Myocyte (in vitro differentiated cells): Measurements from ENCODE around the gene BRMS1L. TPM values are rescaled to one million over a fixed set of nuclear protein-coding genes. Genes with fewer than 3 reads are reported as not detected.
"Not testable (repeated sequence)": the region's sequence is repeated elsewhere in the genome, so short reads cannot be mapped to it uniquely, and the experiment has no call there.

Experiments used
- DNase-seq: peaks from one replicate; pipeline ENCODE4 v3.0.0-alpha.2; 2012; ENCODE audit warnings: low read depth
- polyA plus RNA-seq: library from polyadenylated mRNA; unstranded; fragments of >200 nt; gene quantifications from one replicate; pipeline ENCODE4 v1.2.1, GENCODE V29; 2012; ENCODE audit warnings: missing spikeins
- total RNA-seq: library from RNA; depleted of rRNA; stranded (reverse); fragments of >200 nt; gene quantifications from 2 replicates; pipeline ENCODE4 v1.2.3, GENCODE V29; 2014

BRMS1L gene, protein sequence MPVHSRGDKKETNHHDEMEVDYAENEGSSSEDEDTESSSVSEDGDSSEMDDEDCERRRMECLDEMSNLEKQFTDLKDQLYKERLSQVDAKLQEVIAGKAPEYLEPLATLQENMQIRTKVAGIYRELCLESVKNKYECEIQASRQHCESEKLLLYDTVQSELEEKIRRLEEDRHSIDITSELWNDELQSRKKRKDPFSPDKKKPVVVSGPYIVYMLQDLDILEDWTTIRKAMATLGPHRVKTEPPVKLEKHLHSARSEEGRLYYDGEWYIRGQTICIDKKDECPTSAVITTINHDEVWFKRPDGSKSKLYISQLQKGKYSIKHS
- 12.4 and 26.3 TPM in 2 replicates for total RNA-seq
- 7.0 TPM for polyA plus RNA-seq

DNA sequence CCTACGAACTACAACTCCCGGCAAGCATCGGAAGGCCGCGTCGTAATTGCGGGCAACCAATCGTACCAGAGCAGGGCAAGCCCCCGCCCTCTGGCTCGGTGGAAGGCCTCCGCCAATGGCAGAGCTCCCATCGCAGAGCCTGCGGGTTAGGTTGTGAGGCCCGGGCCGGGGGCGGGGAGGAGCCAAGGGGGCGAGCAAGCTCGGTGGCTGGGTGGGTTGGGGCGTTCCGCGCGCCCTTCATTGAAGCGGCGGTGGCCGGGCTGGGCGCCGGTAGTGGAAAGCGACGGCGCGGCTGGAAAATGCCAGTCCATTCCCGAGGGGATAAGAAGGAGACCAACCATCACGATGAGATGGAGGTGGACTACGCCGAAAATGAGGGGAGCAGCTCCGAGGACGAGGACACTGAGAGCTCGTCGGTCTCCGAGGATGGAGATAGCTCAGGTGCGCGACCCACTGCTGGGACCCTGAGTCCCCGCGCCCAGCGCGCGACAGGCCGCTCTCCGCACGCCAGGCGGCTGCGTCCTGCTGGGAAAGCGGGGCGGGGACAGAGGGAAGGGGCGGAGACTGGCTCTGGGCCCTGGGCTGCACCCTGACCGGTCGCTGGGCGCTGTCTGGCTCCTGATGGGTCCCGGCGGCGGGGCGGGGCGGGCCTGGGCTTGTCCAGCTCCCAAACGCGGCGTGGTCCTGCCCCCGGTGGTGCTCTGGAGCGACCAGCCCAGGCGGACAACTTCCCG is at the start of gene BRMS1L:
TSS of gene BRMS1L (plus strand) at position 121 of the 734 bp plus-strand sequence. CDS start at position 300, 179 bp downstream.
- DNase-seq = peak; percentile 99

DNA sequence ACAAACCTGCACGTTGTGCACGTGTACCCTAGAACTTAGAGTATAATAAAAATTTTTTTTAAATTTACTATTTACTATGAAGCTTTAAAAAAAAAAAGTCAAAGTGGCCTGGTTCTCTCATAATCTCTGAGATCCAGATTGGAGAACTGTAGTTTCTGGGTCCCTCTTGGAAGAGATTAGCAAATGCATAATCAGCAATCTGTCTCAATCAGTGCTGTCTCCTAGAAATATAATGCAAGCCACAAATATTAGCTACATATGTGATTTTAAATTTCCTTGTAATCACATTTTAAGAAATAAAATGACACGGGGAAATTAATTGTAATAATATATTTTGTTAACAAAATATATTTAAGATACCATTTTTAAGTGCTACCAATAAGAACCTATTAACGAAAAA is 49.3 kb upstream of the BRMS1L start:
- DNase-seq = no peak

DNA sequence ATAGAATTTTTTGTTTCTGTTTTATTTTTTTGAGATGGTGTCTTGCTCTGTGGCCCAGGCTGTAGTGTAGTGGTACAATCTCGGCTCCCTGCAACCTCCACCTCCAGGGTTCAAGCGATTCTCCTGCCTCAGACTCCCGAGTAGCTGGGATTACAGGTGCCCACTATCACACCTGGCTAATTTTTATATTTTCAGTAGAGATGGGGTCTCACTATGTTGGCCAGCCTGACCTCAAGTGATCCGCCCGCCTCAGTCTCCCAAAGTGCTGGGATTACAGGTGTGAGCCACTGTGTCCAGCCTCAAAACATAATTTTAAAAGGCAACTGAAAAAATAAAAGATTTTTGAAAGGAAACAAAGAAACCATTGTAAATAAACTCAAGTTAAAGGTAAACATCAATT is 48.6 kb upstream of the BRMS1L start:
- DNase-seq = not testable (repeated sequence)

DNA sequence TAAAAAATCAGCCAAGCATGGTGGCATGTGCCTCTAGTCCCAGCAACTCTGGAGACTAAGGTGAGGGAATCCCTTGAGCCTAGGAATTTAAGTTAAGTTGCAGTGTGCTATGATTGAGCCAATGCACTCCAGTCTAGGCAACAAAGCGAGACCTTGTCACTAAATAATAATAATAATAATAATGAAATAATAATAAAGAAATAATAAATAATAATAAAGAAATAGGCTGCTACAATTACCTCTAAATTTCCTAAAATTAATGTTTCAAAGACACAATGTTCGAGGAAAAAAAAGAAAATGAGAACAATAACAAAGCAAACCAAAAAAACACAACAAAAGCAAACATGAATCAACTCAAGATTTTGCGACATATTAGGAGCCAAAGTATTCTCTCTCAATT is 46.8 kb upstream of the BRMS1L start:
- DNase-seq = no peak

DNA sequence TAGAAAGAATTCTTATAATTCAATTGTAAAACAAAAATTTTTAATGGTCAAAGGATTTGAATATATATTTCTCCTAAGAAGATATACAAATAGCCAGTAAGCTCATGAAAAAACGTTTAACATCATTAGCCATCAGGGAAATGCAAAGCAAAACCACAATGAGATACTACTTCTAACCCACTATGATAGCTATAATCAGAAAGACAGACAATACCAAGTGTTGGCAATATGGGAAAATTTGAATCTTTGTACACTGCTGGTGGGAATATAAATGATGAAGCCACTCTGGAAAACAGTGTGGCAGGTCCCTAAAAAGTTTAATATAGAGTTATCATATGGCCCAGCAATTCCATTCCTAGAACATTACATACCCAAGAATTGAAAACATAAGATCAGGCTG is 42.4 kb upstream of the BRMS1L start:
- DNase-seq = no peak

DNA sequence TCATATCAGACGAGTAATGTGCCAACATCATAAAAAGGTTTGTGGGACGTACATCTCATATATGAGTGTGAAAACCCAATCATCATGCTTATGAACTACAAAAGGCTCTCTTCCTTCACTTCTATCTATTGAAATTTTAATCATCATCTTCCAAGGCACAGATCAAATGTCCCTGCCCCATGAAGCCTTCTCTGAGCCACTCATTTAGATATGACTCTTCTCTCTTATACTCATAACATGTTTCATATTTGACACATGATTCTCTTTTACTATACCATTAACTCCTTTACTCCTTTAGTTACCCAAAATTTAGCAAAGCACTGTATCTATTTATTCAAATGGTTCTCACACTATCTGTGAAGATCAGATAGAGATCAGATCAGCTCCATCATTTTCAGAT is 39.3 kb upstream of the BRMS1L start:
- no peak for DNase-seq

DNA sequence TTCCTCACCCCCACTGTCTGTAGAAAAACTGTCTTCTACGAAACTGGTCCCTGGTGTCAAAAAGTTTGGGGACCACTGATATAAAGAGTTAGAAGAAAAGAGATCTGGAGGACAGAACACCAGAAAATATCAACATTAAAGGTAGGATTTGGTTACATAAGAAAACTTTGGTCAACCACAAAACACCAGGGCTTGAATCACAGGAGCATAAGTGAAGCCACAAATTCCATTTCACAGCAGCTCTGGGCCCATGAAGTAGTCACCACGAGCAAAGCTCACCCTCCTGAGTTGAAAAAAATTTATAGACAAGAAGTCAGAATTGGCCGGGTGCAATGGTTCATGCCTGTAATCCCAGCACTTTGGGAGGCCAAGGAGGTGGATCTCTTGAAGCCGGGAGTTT is 36.5 kb upstream of the BRMS1L start:
- peak; percentile 70 for DNase-seq

DNA sequence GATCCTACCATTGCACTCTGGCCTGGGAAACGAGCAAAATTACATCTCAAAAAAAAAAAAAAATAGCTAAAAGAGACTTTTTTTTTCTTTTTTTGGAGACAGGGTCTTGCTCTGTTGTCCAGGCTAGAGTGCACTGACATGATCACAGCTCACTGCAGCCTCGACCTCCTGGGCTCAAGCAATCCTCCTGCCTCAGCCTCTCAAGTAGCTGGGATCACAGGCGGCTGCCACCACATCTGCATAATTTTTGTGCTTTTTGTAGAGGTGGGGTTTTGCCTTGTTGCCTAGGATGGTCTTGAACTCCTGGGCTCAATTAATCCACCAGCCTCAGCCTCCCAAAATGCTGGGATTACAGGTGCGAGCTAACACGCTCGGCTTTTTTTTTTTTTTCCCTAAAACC is 28.3 kb upstream of the BRMS1L start:
- DNase-seq = no peak

DNA sequence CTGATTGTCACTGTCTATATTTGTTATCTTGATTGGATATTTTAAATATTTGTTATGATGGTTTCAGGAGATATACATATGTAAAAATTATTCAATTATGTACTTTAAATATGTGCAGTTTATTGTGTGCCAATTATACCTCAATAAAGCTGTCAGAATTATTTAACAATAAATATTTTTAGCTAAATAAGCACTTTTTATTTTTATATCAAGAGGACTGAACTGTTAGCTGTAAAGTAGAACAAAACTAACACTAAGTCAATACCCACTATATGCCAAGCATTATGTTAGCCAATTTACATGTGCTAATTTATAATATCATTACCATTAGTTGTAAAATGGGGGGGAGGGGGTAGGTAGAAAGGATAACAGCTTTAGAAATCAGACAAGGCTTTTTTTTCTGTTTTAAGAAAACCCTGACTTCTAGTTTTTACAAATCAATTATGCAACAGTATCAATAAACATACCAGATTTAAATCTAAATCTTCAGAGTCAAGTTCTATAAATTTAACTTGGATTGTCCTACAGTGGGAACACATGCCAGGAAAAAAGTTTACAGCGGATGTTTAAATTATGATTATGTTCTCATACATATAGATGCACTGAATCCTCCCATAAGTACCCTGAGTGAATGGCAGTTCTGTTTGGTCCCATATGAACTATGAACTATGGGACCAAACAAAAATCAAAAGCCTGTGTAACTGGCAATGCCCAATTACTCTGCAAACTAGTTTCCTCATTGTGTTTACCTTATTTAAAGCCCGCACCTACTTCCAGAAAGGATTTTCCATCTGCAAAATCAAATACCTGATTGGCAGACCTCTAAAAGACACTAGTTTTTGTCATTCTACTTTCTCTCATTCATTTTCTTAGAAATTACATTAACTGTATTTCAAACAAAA is 19.9 kb upstream of the BRMS1L start:
- no peak for DNase-seq

DNA sequence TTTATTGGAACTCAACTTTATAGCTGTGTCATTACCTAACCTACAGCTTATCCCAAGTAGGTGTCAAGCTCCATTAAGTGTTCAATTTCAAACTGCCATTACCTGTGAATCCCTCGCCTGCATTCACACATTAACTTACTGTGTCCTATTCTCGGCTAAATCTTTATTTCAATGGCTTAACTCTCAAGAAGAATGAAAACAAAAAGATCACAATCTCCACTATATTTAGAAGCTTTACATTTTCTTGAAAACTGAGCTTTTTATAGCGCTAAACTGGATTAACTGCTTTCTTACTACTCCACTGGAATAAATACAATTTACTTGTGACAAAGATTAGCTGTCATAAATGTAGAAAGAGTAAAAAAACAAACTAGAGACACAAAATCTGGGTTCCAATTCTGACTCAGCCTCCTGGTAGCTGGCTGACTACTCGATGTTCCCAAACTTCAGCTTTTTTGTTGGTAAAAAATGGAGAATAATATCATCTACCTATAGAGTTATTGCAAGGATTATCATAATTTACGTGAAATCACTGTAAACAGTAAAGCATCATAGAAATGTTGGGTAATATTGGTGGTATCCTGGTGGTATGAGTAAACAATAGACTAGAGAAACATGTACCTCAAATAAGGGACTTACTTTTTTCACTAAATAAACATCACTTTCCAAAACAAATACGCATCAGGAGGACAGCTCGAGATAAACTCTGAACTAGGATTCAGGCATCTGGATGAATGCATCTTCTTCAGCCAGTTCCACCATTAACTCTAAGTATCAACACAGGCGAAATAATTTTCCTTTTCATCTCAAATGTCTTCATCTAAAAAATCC is 18.8 kb upstream of the BRMS1L start:
- no peak for DNase-seq

DNA sequence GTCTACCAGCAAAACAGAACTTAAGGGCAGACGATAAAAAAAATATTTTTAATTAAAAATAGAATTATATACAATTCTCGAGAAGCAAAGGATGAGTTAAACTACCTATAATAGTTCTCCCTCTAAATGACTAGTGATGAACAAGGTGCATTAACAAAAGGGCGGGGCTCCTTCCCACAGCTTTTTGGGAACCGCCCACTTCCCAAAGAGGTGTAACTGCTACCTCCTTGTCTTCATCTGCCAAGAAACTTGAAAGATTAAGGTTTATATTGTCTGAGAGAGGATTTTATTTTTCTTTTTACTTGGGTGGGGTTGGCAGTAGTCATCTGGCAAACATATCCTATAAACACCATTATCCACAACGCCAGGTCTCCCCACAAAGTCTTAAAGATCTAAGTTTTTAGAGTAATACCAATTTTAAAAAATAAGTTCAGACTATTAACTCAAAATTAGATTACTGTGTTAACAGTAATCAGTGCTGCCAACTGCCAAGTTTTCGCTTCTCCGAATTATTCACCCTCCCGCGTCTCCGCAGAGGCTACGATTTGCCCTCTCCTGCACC is 18.0 kb upstream of the BRMS1L start:
- DNase-seq = no peak

DNA sequence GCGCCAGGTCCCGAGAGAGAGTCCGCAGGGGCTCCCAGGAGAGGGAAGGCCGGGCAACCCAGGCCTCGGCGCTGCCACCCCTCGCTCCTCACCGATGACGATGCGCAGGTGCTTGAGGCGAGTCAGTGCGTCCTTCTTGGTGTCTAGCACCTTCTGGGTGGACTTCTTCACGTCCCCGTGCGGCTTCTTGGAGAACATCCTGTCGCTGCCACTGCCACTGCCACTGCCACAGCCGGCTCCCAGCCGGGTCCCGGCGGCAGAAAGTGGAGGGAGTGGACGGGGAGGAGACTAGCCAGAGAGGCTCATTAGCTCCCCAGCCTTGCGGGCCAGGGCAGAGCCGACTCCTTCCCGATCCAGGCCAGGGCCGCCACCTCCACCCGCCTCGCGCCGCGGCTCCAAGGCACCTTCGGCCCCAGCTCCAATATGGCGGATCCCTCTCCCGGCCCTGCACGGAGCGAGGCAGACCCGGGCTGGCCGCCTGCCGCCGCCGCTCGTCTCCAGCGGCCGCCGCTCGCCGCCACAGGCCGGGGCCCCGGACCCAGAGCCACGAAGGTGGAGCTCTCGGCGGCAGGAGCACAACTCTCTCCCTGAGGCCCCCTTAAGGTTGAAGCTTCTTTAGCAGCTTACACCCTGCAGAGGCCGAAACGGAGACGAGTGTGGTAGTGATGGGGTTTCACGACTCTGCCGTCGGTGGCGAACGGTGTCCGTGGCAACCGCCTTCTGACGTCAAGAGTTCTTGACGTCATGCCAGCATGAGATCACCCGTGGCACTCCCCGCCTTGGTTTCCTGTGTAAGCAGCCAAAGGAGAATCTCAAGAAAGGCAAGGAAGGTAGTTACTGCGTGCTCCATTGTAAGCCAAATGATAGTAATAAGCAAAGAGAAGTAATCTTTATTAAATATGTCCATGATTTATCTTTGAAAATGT is 17.2 kb upstream of the BRMS1L start, which contains the start of gene RALGAPA1:
TSS of gene RALGAPA1 (minus strand) at position 658 of the 926 bp plus-strand sequence. CDS start at position 198, 460 bp downstream.
- peak; percentile 98 for DNase-seq

DNA sequence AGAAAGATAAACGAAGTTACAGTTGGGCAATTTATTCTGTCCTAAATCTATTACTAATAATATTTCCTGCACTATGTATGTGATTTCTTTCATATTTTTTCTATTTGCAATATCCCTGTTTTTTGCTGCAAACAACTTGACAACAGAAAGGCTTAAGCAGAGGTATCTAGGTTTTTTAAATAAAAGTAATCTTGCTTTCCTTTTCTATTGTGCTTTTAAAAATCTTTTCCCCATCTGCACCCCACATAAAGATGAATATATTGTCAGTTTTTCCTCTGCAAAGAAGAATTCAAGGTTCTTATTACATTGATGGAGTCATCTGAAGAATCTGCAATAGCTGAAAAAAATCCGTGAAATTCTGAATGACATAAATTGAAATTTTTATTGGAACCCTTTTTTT is 16.5 kb upstream of the BRMS1L start:
- DNase-seq = no peak

DNA sequence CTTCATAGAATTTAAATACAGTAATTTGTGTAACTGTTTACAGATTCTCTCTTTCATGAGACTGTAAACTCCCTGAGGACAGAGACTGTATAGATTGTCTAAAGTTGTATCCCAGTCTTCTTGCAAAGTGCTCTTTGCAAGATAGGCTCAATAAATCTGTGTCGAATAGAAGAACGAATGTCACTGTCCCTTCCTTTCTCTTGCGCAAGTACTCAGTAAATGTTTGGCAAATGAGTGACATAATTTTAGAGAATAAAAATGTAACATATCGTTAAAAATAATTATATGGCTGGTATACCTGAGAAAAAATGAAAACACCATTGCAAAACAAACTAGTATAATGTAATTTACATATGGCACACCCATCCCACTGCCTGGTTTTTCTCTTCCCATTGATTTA is 15.2 kb upstream of the BRMS1L start:
- no peak for DNase-seq

DNA sequence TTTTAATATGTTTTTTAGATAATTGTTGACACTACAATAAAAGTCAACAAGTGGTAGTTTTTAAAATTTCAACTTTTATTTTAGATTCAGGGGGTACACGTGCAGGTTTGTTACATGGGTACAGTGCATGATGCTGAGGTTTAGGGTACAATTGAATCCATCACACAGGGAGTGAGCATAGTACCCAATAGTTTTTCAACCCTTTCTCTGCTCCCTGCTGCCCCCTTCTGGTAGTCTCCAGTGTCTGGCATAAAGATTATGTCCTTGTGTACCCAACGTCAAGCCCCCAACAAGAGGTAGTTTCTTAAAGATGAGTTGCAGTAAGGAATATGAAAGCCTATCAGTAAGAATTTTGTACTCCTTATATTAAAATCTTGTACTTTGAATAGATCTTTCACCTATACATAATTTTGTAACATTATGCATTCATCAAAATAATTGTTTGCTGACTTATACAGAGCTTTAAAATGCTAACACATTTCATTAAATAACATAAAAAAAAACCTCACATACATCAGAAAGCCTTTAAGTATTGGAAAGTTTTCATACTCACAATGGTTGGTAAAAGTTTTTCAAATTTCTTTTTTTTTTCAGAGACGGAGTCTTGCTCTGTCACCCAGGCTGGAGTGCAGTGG is 11.7 kb upstream of the BRMS1L start:
- peak; percentile 77 for DNase-seq

DNA sequence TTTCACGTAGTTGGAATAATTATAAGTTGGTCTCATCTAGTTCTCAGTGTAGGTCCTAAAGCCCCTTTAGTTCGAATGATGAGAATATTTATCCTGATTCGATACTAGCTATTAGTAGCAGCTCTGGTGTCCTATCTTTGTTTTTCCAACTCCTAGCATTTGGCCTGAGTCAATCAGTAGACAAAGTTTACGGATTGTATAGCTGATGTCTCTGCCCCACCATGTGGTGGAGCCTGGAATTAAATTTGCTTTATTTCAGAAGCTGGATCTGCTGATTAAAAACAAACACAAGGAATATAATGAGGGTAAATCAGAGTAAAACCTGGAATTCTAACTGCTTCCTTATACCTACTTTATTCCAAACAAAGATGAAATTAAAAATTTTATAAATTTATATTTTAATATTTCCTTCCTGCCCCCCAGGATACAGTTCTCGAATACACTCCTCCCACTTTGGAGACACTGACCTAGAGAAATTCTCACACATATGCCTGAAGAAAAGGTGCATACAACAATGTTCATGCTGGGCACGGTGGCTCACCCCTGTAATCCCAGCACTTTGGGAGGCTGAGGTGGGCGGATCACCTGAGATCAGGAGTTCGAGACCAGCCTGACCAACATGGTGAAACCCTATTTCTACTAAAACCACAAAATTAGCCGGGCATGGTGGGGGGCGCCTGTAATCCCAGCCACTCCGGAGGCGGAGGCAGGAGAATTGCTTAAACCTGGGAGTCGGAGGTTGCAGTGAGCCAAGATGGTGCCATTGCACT is 7.6 kb upstream of the BRMS1L start:
- peak; percentile 62 for DNase-seq

DNA sequence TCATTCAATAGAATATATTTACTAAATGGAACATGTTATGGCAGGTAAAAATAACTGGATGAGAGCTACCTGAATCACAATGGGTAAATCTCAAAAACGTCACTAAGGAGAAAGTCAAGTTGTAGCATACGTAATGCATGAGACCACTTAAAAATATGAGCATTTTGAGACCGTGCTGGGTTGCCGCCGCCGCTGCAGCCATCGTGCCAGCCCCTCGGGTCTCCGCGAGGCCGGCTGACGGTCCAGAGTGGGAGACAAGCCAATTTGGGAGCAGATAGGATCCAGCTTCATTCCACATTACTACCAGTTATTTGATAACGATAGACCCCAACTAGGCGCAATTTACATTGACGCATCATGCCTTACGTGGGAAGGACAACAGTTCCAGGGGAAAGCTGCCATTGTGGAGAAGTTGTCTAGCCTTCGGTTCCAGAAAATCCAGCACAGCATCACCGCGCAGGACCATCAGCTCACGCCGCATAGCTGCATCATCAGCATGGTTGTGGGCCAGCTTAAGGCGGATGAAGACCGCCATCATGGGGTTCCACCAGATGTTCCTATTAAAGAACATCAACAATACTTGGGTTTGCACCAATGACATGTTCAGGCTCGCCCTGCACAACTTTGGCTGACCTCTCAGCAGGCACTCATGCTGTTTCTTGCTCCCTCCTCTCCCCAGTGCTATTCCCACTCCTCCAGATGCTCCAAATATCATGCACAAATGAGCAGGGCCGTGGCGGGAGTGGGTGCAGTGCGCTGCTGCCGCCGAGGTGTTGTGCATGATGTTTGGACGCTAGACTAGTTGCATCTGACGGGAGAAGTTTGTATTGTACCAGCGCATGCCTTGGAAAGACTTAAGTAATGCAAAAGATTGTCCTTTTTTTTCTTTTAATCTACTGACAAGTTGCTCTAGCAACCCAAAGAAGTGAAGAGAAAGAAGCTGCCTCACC is 6.3 kb upstream of the BRMS1L start:
- no peak for DNase-seq
